A549 (cell line): ENCODE measurements around the gene MCAT. TPM values are rescaled to one million over a fixed set of nuclear protein-coding genes. Genes with fewer than 3 reads are reported as not detected.

Experiments used
- ATAC-seq, 2 experiments: fragments of 200-7000 bp in 1 of 2; fragments of >200 bp in 1 of 2; cut with Nextera tagmentation in 1 of 2; cut with Tn5 transposase in 1 of 2; 3 replicates each; pipeline versions ENCODE4 v1.8.0 to v1.9.1; 2018 to 2020; ENCODE audit warnings: mild to moderate bottlenecking in 1 of 2, moderate library complexity in 1 of 2
- CTCF ChIA-PET: fragments of 300-600 bp; sonication (Branson Sonifier 250); formaldehyde crosslinking; extraction: SDS; loops from one replicate; lab custom pipeline; 2021; ENCODE audit warnings: antibody characterized with exemption, inconsistent platforms; lab: Yijun Ruan, JAX
- POLR2A ChIA-PET: fragments of 350-600 bp; formaldehyde crosslinking; extraction: SDS; loops from one replicate; lab custom pipeline; 2021; ENCODE audit warnings: antibody characterized with exemption, inconsistent platforms; lab: Yijun Ruan, JAX
- DNase-seq, 2 experiments: peaks; one replicate each; pipeline versions ENCODE4 v3.0.0 to v3.0.0-alpha.2; 2011 to 2016; ENCODE audit warnings: low read depth in 1 of 2, low spot score in 1 of 2
- FAIRE-seq: peaks from 2 replicates; lab custom pipeline; 2011; peaks lifted over from hg19 to GRCh38; lab: Jason Lieb, UNC
- H3K27ac ChIP-seq, 2 experiments: fragments of >200 bp; sonication (Bioruptor Twin); formaldehyde crosslinking; 3 replicates each; pipeline ENCODE4 v1.5.1; 2016 to 2017
- H3K4me1 ChIP-seq: fragments of >200 bp; sonication (Bioruptor Twin); formaldehyde crosslinking; 3 replicates; pipeline ENCODE4 v1.6.1; 2016
- H3K4me2 ChIP-seq: fragments of >200 bp; sonication (Bioruptor Twin); formaldehyde crosslinking; 3 replicates; pipeline ENCODE4 v1.6.1; 2016
- H3K4me3 ChIP-seq: fragments of >200 bp; sonication (Bioruptor Twin); formaldehyde crosslinking; 3 replicates; pipeline ENCODE4 v1.5.1; 2016
- H3K9me3 ChIP-seq: fragments of >200 bp; sonication (Bioruptor Twin); formaldehyde crosslinking; 3 replicates; pipeline ENCODE4 v1.6.1; 2016
- CBX2 ChIP-seq: fragments of 200-600 bp; sonication (generic); IDR thresholded peaks from 2 replicates; pipeline ENCODE4 v1.6.1; 2016; ENCODE audit warnings: low read depth, mild to moderate bottlenecking, borderline replicate concordance
- CHD4 ChIP-seq: fragments of 200-600 bp; sonication (generic); IDR thresholded peaks from 2 replicates; pipeline ENCODE4 v1.6.1; 2016; ENCODE audit warnings: antibody characterized with exemption, mild to moderate bottlenecking, borderline replicate concordance
- EHMT2 ChIP-seq: fragments of 200-600 bp; sonication (generic); IDR thresholded peaks from 2 replicates; pipeline ENCODE4 v1.6.1; 2016; ENCODE audit warnings: antibody characterized with exemption, low read depth, mild to moderate bottlenecking, moderate library complexity
- FOSB ChIP-seq: fragments of 250-450 bp; sonication (Bioruptor Pico); IDR thresholded peaks from 2 replicates; pipeline ENCODE4 v1.5.0; 2020; ENCODE audit warnings: mild to moderate bottlenecking, moderate library complexity
- HDAC2 ChIP-seq: fragments of 200-600 bp; sonication (generic); IDR thresholded peaks from 2 replicates; pipeline ENCODE4 v1.6.1; 2016
- HEYL ChIP-seq: fragments of 250-450 bp; sonication (Bioruptor Pico); IDR thresholded peaks from 2 replicates; pipeline ENCODE4 v1.8.0; 2021; ENCODE audit warnings: mild to moderate bottlenecking, moderate library complexity
- HOXB5 ChIP-seq: fragments of 250-450 bp; sonication (Bioruptor Pico); IDR thresholded peaks from 2 replicates; pipeline ENCODE4 v1.5.0; 2020; ENCODE audit warnings: mild to moderate bottlenecking, moderate library complexity
- JUN ChIP-seq, 2 experiments: fragments of >200 bp; sonication (Bioruptor Twin); formaldehyde crosslinking; IDR thresholded peaks; 2 replicates in 1 of 2; 3 replicates in 1 of 2; pipeline ENCODE4 v1.6.1; 2016 to 2017
- JUNB ChIP-seq: fragments of >200 bp; sonication (Bioruptor Twin); formaldehyde crosslinking; IDR thresholded peaks from 2 replicates; pipeline ENCODE4 v1.6.1; 2016
- MAFK ChIP-seq: fragments of 450-650 bp; IDR thresholded peaks from 2 replicates; pipeline ENCODE4 v1.6.1; 2014; ENCODE audit not compliant: partially characterized antibody
- MYC ChIP-seq: IDR thresholded peaks from 2 replicates; pipeline ENCODE4 v1.6.1; 2012; ENCODE audit warnings: mild to moderate bottlenecking, inconsistent platforms, low read length, improper control_type of control experiment, borderline replicate concordance
- NFE2L2 ChIP-seq: fragments of 150-350 bp; conservative IDR thresholded peaks from 2 replicates; pipeline ENCODE4 v1.6.1; 2014; ENCODE audit warnings: low read length
- PHF8 ChIP-seq: fragments of 200-600 bp; sonication (generic); IDR thresholded peaks from 2 replicates; pipeline ENCODE4 v1.6.1; 2016; ENCODE audit warnings: low read depth, mild to moderate bottlenecking, antibody characterized with exemption, moderate library complexity, borderline replicate concordance
- RAD21 ChIP-seq, 2 experiments: fragments of >200 bp in 1 of 2; sonication (Bioruptor Twin) in 1 of 2; formaldehyde crosslinking in 1 of 2; IDR thresholded peaks in 1 of 2; conservative IDR thresholded peaks in 1 of 2; 2 replicates in 1 of 2; 3 replicates in 1 of 2; pipeline ENCODE4 v1.6.1; 2012 to 2018; ENCODE audit warnings: inconsistent platforms in 1 of 2
- REST ChIP-seq: fragments of 200-600 bp; sonication (generic); IDR thresholded peaks from 2 replicates; pipeline ENCODE4 v1.6.1; 2016; ENCODE audit warnings: antibody characterized with exemption, mild to moderate bottlenecking, moderate library complexity
- SREBF2 ChIP-seq: fragments of 450-650 bp; IDR thresholded peaks from 2 replicates; pipeline ENCODE4 v1.6.1; 2014; ENCODE audit warnings: mild to moderate bottlenecking, moderate library complexity
- TFCP2L1 ChIP-seq: fragments of 250-450 bp; sonication (Bioruptor Pico); IDR thresholded peaks from 2 replicates; pipeline ENCODE4 v1.5.0; 2021; ENCODE audit warnings: mild to moderate bottlenecking
- USF2 ChIP-seq: fragments of 450-650 bp; IDR thresholded peaks from 2 replicates; pipeline ENCODE4 v1.6.1; 2014; ENCODE audit warnings: antibody characterized with exemption
- ZNF302 ChIP-seq: fragments of 250-450 bp; sonication (Bioruptor Pico); IDR thresholded peaks from 2 replicates; pipeline ENCODE4 v1.9.0; 2021; ENCODE audit warnings: inconsistent platforms, mild to moderate bottlenecking, moderate library complexity
- ZSCAN20 ChIP-seq: fragments of 250-450 bp; sonication (Bioruptor Pico); IDR thresholded peaks from 2 replicates; pipeline ENCODE4 v1.8.0; 2022; ENCODE audit warnings: mild to moderate bottlenecking, moderate library complexity
- WGBS: methylation state at CpG from one replicate; pipeline ENCODE4 v1.1.6; 2017; ENCODE audit errors: missing lambda C conversion rate; 5-methylcytosine and 5-hydroxymethylcytosine counted together
- polyA plus RNA-seq, 4 experiments: library from polyadenylated mRNA; depleted of rRNA in 3 of 4; stranded (reverse); fragments of >200 nt; fragmentation: RNase III in 1 of 4; extraction: RNeasy Plus Mini Kit Qiagen cat#74134 plus additional on column Dnase treatment in 1 of 4; gene quantifications; 2 replicates in 3 of 4; 3 replicates in 1 of 4; pipeline ENCODE4 v1.2.3, GENCODE V29; 2011 to 2017
- TF ChIP-seq, protein P1 (sequence below): IDR thresholded peaks from 2 replicates; pipeline ENCODE4 v1.6.1; 2012
- TF ChIP-seq, protein P2 (sequence below): fragments of >200 bp; sonication (Bioruptor Twin); formaldehyde crosslinking; IDR thresholded peaks from 3 replicates; pipeline ENCODE4 v1.6.1; 2016
- TF ChIP-seq, protein P3 (sequence below): fragments of 250-450 bp; sonication (Bioruptor Pico); IDR thresholded peaks from 2 replicates; pipeline ENCODE4 v1.5.0; 2021; ENCODE audit warnings: mild to moderate bottlenecking, moderate library complexity, borderline replicate concordance
- TF ChIP-seq, protein P4 (sequence below): fragments of 150-350 bp; IDR thresholded peaks from 2 replicates; pipeline ENCODE4 v1.6.1; 2014; ENCODE audit warnings: low read depth, mild to moderate bottlenecking, low read length

MCAT gene
- polyA plus RNA-seq, 2 of the 4 experiments (the other 2 are of a cell fraction): 11.8 to 15.5 TPM

GRCh38 chr22:43173976-43174720 lies 30.9 kb upstream of the MCAT start:
- TF ChIP-seq JUNB: no peak
- no peak for TF ChIP-seq HOXB5 (CRISPR knock-in tag)
- TF ChIP-seq, protein P1, sequence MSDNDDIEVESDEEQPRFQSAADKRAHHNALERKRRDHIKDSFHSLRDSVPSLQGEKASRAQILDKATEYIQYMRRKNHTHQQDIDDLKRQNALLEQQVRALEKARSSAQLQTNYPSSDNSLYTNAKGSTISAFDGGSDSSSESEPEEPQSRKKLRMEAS: no peak
- TF ChIP-seq RAD21 (conservative IDR thresholded peaks at IDR 0.05 in 1 of 2, IDR thresholded peaks at IDR 0.05 in 1 of 2): no peak
- no peak for TF ChIP-seq CHD4
- TF ChIP-seq TFCP2L1: no peak
- no peak for TF ChIP-seq HDAC2
- TF ChIP-seq REST: no peak
- TF ChIP-seq, protein P2, sequence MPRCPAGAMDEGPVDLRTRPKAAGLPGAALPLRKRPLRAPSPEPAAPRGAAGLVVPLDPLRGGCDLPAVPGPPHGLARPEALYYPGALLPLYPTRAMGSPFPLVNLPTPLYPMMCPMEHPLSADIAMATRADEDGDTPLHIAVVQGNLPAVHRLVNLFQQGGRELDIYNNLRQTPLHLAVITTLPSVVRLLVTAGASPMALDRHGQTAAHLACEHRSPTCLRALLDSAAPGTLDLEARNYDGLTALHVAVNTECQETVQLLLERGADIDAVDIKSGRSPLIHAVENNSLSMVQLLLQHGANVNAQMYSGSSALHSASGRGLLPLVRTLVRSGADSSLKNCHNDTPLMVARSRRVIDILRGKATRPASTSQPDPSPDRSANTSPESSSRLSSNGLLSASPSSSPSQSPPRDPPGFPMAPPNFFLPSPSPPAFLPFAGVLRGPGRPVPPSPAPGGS: no peak
- TF ChIP-seq MYC: no peak
- TF ChIP-seq PHF8: no peak
- no peak for TF ChIP-seq CBX2
- TF ChIP-seq HEYL: no peak
- TF ChIP-seq, all 56 proteins: peak for 0
- Histone ChIP-seq H3K4me2 (no peak overlapping the region), H3K4me3 (no peak overlapping the region), H3K27ac (no peak overlapping the region), H3K9me3 (no peaks in the 10 kb centered on the region), H3K4me1 (no peaks in the 10 kb centered on the region)
- ATAC-seq: no peak
- ChIA-PET POLR2A (no interaction called here), CTCF (interaction anchor here (0.8 kb wide), 1 partner anchor 13 kb away, joined by 4 read pairs; the partner anchor contains the start of gene TTLL12)
- 96% methylated on average over 32 of the region's 39 CpGs for WGBS
- no peak for DNase-seq
- no peak for FAIRE-seq

DNA sequence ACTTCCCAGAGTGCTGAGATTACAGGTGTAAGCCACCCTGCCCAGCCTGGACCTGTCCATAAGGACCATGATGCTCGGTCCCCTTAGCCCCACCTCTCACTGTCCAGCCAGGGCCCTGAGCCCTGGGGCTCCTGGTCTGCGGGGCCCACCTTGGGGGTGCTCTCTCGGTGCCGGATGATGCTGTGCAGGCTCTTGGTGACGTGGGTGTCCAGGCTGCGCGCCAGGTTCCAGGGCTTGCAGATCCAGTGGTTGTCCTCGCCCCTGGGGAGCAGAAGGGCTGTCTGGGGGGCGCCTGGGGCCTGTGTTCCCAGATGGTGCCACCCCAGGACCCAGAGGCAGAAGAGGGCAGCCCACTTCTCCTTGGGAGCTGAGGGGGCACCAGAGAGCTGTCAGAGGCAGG lies 30.4 kb upstream of the MCAT start:
- no peaks in the 10 kb centered on the region for H3K9me3 ChIP-seq
- ChIA-PET CTCF (interaction anchor here (0.8 to 1.2 kb wide), 2 partner anchors 10 to 13 kb away, joined by 3 to 4 read pairs; partner anchors contain the start of gene TTLL12), POLR2A (no interaction called here)
- no peak for FAIRE-seq
- WGBS: 86% methylated on average over 1 of the region's 9 CpGs
- no peak overlapping the region for H3K27ac ChIP-seq
- no peak for ATAC-seq
- no peak for DNase-seq
- TF ChIP-seq, protein P3, sequence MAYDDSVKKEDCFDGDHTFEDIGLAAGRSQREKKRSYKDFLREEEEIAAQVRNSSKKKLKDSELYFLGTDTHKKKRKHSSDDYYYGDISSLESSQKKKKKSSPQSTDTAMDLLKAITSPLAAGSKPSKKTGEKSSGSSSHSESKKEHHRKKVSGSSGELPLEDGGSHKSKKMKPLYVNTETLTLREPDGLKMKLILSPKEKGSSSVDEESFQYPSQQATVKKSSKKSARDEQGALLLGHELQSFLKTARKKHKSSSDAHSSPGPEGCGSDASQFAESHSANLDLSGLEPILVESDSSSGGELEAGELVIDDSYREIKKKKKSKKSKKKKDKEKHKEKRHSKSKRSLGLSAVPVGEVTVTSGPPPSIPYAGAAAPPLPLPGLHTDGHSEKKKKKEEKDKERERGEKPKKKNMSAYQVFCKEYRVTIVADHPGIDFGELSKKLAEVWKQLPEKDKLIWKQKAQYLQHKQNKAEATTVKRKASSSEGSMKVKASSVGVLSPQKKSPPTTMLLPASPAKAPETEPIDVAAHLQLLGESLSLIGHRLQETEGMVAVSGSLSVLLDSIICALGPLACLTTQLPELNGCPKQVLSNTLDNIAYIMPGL: no peak
- TF ChIP-seq HDAC2: no peak
- no peak for TF ChIP-seq JUN (IDR thresholded peaks at IDR 0.05)
- TF ChIP-seq NFE2L2: no peak
- TF ChIP-seq HEYL: no peak
- TF ChIP-seq ZNF302 (CRISPR knock-in tag): no peak
- TF ChIP-seq TFCP2L1: no peak
- TF ChIP-seq ZSCAN20: no peak
- no peak for TF ChIP-seq FOSB (CRISPR knock-in tag)
- no peak for TF ChIP-seq USF2
- no peak for TF ChIP-seq MAFK
- no peak for TF ChIP-seq EHMT2
- TF ChIP-seq RAD21 (conservative IDR thresholded peaks at IDR 0.05 in 1 of 2, IDR thresholded peaks at IDR 0.05 in 1 of 2): no peak
- TF ChIP-seq SREBF2: no peak
- TF ChIP-seq, protein P1: no peak
- TF ChIP-seq, protein P4, sequence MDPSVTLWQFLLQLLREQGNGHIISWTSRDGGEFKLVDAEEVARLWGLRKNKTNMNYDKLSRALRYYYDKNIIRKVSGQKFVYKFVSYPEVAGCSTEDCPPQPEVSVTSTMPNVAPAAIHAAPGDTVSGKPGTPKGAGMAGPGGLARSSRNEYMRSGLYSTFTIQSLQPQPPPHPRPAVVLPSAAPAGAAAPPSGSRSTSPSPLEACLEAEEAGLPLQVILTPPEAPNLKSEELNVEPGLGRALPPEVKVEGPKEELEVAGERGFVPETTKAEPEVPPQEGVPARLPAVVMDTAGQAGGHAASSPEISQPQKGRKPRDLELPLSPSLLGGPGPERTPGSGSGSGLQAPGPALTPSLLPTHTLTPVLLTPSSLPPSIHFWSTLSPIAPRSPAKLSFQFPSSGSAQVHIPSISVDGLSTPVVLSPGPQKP: no peak
- no peak for TF ChIP-seq HOXB5 (CRISPR knock-in tag)
- no peak overlapping the region for H3K4me3 ChIP-seq
- no peak overlapping the region for H3K4me2 ChIP-seq
- H3K4me1 ChIP-seq: no peaks in the 10 kb centered on the region
